ENCODE results near the gene C10orf53. TPM values are rescaled to one million over a fixed set of nuclear protein-coding genes. Genes with fewer than 3 reads are reported as not detected.

Gene C10orf53
- total RNA-seq, 1 experiment from 2014 or later = not detected

DNA sequence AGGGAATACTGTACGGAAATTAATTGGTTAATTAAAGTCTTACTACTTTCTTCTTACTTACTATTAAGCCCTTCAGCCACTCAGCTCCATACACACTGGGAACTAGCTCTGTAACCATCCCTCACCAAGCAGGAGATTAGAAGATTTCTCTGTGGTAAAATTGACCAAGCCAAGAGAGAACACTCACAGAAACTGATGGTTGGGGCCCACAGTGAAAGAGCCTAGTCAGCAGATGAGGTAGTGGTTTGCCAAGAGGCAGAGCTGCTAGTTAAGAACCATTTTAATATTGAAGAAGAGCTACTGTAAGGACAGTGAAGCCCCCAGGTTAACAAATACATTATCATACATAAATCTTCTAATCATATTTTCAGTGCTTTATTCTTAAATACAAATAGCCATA, 21.8 kb upstream of the C10orf53 start:
- Mint-ChIP-seq H3K36me3 (peaks cover 9% of the 10 kb centered on the region), H3K27ac (no peak overlapping the region), H3K4me1 (peaks cover 16% of the 10 kb centered on the region), H3K9me3 (peaks cover 14% of the 10 kb centered on the region), H3K27me3 (ENCODE audit: low read depth) (peaks cover 55% of the 10 kb centered on the region), H3K4me3 (no peak overlapping the region)
- TF ChIP-seq ZNF317 (CRISPR knock-in tag; IDR thresholded peaks at IDR 0.05; ENCODE audit: borderline replicate concordance, low read depth) = no peak
- TF ChIP-seq, protein P1, sequence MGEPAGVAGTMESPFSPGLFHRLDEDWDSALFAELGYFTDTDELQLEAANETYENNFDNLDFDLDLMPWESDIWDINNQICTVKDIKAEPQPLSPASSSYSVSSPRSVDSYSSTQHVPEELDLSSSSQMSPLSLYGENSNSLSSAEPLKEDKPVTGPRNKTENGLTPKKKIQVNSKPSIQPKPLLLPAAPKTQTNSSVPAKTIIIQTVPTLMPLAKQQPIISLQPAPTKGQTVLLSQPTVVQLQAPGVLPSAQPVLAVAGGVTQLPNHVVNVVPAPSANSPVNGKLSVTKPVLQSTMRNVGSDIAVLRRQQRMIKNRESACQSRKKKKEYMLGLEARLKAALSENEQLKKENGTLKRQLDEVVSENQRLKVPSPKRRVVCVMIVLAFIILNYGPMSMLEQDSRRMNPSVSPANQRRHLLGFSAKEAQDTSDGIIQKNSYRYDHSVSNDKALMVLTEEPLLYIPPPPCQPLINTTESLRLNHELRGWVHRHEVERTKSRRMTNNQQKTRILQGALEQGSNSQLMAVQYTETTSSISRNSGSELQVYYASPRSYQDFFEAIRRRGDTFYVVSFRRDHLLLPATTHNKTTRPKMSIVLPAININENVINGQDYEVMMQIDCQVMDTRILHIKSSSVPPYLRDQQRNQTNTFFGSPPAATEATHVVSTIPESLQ (CRISPR knock-in tag; IDR thresholded peaks at IDR 0.05) = no peak
- TF ChIP-seq, protein P2, sequence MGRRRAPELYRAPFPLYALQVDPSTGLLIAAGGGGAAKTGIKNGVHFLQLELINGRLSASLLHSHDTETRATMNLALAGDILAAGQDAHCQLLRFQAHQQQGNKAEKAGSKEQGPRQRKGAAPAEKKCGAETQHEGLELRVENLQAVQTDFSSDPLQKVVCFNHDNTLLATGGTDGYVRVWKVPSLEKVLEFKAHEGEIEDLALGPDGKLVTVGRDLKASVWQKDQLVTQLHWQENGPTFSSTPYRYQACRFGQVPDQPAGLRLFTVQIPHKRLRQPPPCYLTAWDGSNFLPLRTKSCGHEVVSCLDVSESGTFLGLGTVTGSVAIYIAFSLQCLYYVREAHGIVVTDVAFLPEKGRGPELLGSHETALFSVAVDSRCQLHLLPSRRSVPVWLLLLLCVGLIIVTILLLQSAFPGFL (CRISPR knock-in tag; IDR thresholded peaks at IDR 0.05; ENCODE audit: borderline replicate concordance) = no peak
- TF ChIP-seq ZBTB21 (CRISPR knock-in tag; IDR thresholded peaks at IDR 0.05; ENCODE audit: borderline replicate concordance) = no peak
- TF ChIP-seq, protein P3, sequence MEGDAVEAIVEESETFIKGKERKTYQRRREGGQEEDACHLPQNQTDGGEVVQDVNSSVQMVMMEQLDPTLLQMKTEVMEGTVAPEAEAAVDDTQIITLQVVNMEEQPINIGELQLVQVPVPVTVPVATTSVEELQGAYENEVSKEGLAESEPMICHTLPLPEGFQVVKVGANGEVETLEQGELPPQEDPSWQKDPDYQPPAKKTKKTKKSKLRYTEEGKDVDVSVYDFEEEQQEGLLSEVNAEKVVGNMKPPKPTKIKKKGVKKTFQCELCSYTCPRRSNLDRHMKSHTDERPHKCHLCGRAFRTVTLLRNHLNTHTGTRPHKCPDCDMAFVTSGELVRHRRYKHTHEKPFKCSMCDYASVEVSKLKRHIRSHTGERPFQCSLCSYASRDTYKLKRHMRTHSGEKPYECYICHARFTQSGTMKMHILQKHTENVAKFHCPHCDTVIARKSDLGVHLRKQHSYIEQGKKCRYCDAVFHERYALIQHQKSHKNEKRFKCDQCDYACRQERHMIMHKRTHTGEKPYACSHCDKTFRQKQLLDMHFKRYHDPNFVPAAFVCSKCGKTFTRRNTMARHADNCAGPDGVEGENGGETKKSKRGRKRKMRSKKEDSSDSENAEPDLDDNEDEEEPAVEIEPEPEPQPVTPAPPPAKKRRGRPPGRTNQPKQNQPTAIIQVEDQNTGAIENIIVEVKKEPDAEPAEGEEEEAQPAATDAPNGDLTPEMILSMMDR (IDR thresholded peaks at IDR 0.05) = no peak
- TF ChIP-seq IRF2 (CRISPR knock-in tag; IDR thresholded peaks at IDR 0.05; ENCODE audit: borderline replicate concordance, low read depth) = no peak
- TF ChIP-seq, protein P4, sequence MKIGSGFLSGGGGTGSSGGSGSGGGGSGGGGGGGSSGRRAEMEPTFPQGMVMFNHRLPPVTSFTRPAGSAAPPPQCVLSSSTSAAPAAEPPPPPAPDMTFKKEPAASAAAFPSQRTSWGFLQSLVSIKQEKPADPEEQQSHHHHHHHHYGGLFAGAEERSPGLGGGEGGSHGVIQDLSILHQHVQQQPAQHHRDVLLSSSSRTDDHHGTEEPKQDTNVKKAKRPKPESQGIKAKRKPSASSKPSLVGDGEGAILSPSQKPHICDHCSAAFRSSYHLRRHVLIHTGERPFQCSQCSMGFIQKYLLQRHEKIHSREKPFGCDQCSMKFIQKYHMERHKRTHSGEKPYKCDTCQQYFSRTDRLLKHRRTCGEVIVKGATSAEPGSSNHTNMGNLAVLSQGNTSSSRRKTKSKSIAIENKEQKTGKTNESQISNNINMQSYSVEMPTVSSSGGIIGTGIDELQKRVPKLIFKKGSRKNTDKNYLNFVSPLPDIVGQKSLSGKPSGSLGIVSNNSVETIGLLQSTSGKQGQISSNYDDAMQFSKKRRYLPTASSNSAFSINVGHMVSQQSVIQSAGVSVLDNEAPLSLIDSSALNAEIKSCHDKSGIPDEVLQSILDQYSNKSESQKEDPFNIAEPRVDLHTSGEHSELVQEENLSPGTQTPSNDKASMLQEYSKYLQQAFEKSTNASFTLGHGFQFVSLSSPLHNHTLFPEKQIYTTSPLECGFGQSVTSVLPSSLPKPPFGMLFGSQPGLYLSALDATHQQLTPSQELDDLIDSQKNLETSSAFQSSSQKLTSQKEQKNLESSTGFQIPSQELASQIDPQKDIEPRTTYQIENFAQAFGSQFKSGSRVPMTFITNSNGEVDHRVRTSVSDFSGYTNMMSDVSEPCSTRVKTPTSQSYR (CRISPR knock-in tag; IDR thresholded peaks at IDR 0.05) = no peak
- TF ChIP-seq, protein P5, sequence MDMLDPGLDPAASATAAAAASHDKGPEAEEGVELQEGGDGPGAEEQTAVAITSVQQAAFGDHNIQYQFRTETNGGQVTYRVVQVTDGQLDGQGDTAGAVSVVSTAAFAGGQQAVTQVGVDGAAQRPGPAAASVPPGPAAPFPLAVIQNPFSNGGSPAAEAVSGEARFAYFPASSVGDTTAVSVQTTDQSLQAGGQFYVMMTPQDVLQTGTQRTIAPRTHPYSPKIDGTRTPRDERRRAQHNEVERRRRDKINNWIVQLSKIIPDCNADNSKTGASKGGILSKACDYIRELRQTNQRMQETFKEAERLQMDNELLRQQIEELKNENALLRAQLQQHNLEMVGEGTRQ (CRISPR knock-in tag; IDR thresholded peaks at IDR 0.05) = no peak
- TF ChIP-seq PRRX2 (CRISPR knock-in tag; IDR thresholded peaks at IDR 0.05) = no peak
- TF ChIP-seq FOXJ3 (CRISPR knock-in tag; IDR thresholded peaks at IDR 0.05; ENCODE audit: borderline replicate concordance) = no peak
- no peak for TF ChIP-seq GTF2I (CRISPR knock-in tag; conservative IDR thresholded peaks at IDR 0.05)
- DNase-seq (ENCODE audit: low spot score) = no peak
- CTCF ChIA-PET = no interaction called here
- ATAC-seq = no peak
- POLR2A ChIA-PET = no interaction called here

DNA sequence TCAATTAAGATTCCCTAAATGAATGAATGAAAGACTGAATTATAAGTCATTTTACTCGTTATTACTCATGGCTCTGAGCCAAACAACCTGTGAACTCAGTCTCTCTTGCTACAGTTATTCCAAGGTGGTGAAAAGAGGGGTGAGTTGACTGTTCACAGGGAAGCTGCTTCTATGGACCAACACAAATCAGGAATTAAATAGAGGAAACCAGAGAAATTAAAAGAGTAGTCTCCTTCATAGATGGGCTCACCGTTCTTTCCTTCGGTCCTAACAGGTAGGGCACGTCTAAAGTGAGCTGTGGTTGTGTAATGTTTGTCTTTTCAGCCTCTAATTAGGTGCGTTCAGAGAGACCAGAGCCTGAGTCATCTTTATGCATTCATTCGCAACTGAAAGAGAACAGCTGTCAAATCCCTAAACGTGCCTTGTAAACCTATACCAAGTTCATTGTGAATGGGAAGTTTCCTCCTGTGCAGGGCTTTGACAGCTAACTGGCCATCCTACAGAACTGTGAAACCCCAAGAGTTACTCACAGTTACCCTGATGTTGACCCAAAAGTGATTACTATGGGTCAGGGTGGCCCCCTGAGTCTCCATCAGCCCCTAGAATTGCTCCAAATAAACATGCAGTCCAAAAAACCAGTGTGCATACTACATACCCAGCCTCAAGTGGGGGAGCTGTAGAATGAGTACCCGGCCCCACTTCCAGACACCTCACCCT, 18.2 kb upstream of the C10orf53 start:
- peaks cover 9% of the 10 kb centered on the region for H3K36me3 Mint-ChIP-seq
- no peak overlapping the region for H3K27ac Mint-ChIP-seq
- H3K4me1 Mint-ChIP-seq = peaks cover 16% of the 10 kb centered on the region
- no peak overlapping the region for H3K4me3 Mint-ChIP-seq
- peaks cover 68% of the 10 kb centered on the region for H3K27me3 Mint-ChIP-seq (ENCODE audit: low read depth)
- POLR2A ChIA-PET = no interaction called here
- DNase-seq (ENCODE audit: low spot score) (no peak), ATAC-seq (peak; percentile 50)
- CTCF ChIA-PET = interaction anchor here (1.4 to 1.9 kb wide), 2 partner anchors 12 to 68 kb away, joined by 3 to 4 read pairs; no protein-coding TSS in a partner anchor
- TF ChIP-seq, protein P6, sequence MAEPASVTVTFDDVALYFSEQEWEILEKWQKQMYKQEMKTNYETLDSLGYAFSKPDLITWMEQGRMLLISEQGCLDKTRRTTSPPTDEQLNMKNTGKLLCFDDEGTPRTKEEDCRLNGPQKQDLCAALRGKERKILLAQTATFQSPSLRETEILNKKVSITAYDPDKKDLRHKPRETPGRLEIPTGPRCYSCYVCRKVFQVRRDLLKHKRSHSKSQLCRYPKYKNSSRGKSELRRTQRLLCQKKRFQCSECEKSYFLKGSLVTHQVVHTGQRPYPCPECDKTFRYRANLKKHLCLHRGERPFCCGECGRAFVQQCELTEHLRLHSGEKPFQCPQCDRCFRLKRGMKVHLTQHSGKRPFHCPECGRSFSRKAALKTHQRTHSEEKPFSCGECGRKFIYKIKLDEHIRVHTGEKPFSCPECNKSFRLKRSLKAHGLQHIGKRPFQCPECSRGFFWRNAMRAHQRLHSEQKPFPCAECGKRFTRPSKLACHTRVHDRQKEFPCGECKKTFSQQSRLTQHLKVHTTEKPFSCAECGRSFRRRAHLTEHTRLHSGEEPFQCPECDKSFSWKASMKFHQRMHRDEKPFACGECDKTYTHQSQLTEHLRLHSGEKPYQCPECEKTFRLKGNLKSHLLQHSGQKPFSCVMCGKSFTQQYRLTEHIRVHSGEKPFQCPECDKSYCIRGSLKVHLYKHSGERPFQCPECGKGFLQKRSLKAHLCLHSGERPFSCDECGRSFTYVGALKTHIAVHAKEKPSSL (CRISPR knock-in tag; conservative IDR thresholded peaks at IDR 0.05) = no peak
- TF ChIP-seq, protein P7, sequence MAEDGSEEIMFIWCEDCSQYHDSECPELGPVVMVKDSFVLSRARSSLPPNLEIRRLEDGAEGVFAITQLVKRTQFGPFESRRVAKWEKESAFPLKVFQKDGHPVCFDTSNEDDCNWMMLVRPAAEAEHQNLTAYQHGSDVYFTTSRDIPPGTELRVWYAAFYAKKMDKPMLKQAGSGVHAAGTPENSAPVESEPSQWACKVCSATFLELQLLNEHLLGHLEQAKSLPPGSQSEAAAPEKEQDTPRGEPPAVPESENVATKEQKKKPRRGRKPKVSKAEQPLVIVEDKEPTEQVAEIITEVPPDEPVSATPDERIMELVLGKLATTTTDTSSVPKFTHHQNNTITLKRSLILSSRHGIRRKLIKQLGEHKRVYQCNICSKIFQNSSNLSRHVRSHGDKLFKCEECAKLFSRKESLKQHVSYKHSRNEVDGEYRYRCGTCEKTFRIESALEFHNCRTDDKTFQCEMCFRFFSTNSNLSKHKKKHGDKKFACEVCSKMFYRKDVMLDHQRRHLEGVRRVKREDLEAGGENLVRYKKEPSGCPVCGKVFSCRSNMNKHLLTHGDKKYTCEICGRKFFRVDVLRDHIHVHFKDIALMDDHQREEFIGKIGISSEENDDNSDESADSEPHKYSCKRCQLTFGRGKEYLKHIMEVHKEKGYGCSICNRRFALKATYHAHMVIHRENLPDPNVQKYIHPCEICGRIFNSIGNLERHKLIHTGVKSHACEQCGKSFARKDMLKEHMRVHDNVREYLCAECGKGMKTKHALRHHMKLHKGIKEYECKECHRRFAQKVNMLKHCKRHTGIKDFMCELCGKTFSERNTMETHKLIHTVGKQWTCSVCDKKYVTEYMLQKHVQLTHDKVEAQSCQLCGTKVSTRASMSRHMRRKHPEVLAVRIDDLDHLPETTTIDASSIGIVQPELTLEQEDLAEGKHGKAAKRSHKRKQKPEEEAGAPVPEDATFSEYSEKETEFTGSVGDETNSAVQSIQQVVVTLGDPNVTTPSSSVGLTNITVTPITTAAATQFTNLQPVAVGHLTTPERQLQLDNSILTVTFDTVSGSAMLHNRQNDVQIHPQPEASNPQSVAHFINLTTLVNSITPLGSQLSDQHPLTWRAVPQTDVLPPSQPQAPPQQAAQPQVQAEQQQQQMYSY (CRISPR knock-in tag; IDR thresholded peaks at IDR 0.05) = no peak
- TF ChIP-seq OVOL2 (CRISPR knock-in tag; IDR thresholded peaks at IDR 0.05; ENCODE audit: borderline replicate concordance) = no peak
- TF ChIP-seq MYBL2 (CRISPR knock-in tag; IDR thresholded peaks at IDR 0.05) = no peak
- TF ChIP-seq SMAD4 (CRISPR knock-in tag; IDR thresholded peaks at IDR 0.05) = no peak
- TF ChIP-seq, protein P8, sequence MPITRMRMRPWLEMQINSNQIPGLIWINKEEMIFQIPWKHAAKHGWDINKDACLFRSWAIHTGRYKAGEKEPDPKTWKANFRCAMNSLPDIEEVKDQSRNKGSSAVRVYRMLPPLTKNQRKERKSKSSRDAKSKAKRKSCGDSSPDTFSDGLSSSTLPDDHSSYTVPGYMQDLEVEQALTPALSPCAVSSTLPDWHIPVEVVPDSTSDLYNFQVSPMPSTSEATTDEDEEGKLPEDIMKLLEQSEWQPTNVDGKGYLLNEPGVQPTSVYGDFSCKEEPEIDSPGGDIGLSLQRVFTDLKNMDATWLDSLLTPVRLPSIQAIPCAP (CRISPR knock-in tag; IDR thresholded peaks at IDR 0.05) = no peak
- TF ChIP-seq FOXJ3 (CRISPR knock-in tag; IDR thresholded peaks at IDR 0.05; ENCODE audit: borderline replicate concordance) = no peak
- peaks cover 14% of the 10 kb centered on the region for H3K9me3 Mint-ChIP-seq

Measured in WTC11 (cell line).